HepG2 (cell line): Measurements from ENCODE around the gene TMEM233. TPM values are rescaled to one million over a fixed set of nuclear protein-coding genes. Genes with fewer than 3 reads are reported as not detected.

Experiments used
- ATM ChIP-seq: fragments of 450-650 bp; IDR thresholded peaks from 2 replicates; pipeline ENCODE4 v1.7.1; 2017; ENCODE audit warnings: mild to moderate bottlenecking, borderline replicate concordance
- CEBPG ChIP-seq: IDR thresholded peaks from 2 replicates; pipeline ENCODE4 v1.6.1; 2016
- EP300 ChIP-seq, 3 experiments: sonication (generic) in 1 of 3; formaldehyde crosslinking in 1 of 3; IDR thresholded peaks; 2 replicates each; pipeline versions ENCODE4 v1.5.1 to v1.6.1; 2011 to 2020; ENCODE audit warnings: low read depth in 2 of 3, low read length in 2 of 3, borderline replicate concordance in 1 of 3, improper control_type of control experiment in 1 of 3, mild to moderate bottlenecking in 1 of 3, missing genetic modification reagents in 1 of 3, moderate library complexity in 1 of 3
- EZH2 ChIP-seq: conservative IDR thresholded peaks from 2 replicates; pipeline ENCODE4 v1.6.1; 2012; ENCODE audit warnings: mild to moderate bottlenecking, low read depth, low read length, moderate library complexity
- FOSL2 ChIP-seq: sonication (generic); formaldehyde crosslinking; IDR thresholded peaks from 2 replicates; pipeline ENCODE4 v1.4.0; 2020; ENCODE audit warnings: missing genetic modification reagents
- HNRNPL ChIP-seq: fragments of 200-400 bp; formaldehyde crosslinking; IDR thresholded peaks from 2 replicates; pipeline ENCODE4 v1.6.1; 2017; ENCODE audit warnings: mild to moderate bottlenecking, low read depth, low read length
- KMT2B ChIP-seq: IDR thresholded peaks from 2 replicates; pipeline ENCODE4 v1.6.1; 2016; ENCODE audit warnings: missing genetic modification reagents, missing compliant biosample characterization
- MEIS2 ChIP-seq: sonication (generic); formaldehyde crosslinking; IDR thresholded peaks from 2 replicates; pipeline ENCODE4 v1.9.0; 2021; ENCODE audit warnings: mild to moderate bottlenecking, missing genetic modification reagents
- NBN ChIP-seq: fragments of 450-650 bp; conservative IDR thresholded peaks from 2 replicates; pipeline ENCODE4 v1.6.1; 2017
- RAD21 ChIP-seq: fragments of 450-650 bp; formaldehyde crosslinking; IDR thresholded peaks from 2 replicates; pipeline ENCODE4 v1.5.0; 2020; ENCODE audit warnings: mild to moderate bottlenecking
- ZBTB38 ChIP-seq: sonication (generic); formaldehyde crosslinking; IDR thresholded peaks from 2 replicates; pipeline ENCODE4 v1.5.1; 2020; ENCODE audit warnings: mild to moderate bottlenecking, missing genetic modification reagents
- ZNF207 ChIP-seq: fragments of 450-650 bp; IDR thresholded peaks from 2 replicates; pipeline ENCODE4 v1.6.1; 2016; ENCODE audit warnings: antibody characterized with exemption, borderline replicate concordance
- ZNF253 ChIP-seq: sonication (generic); formaldehyde crosslinking; IDR thresholded peaks from 2 replicates; pipeline ENCODE4 v1.8.0; 2022; ENCODE audit warnings: mild to moderate bottlenecking, missing genetic modification reagents, borderline replicate concordance
- ZNF317 ChIP-seq: sonication (generic); formaldehyde crosslinking; IDR thresholded peaks from 2 replicates; pipeline ENCODE4 v1.5.0; 2020; ENCODE audit warnings: mild to moderate bottlenecking, missing genetic modification reagents
- ZNF34 ChIP-seq: sonication (generic); formaldehyde crosslinking; IDR thresholded peaks from 2 replicates; pipeline ENCODE4 v1.4.0; 2020; ENCODE audit warnings: mild to moderate bottlenecking, missing genetic modification reagents, borderline replicate concordance
- ZNF652 ChIP-seq: IDR thresholded peaks from 2 replicates; pipeline ENCODE4 v1.6.1; 2016; ENCODE audit warnings: low read depth, borderline replicate concordance
- ZNF740 ChIP-seq: sonication (generic); formaldehyde crosslinking; IDR thresholded peaks from 2 replicates; pipeline ENCODE4 v1.4.0; 2020; ENCODE audit warnings: missing genetic modification reagents
- ZNF768 ChIP-seq: sonication (generic); formaldehyde crosslinking; IDR thresholded peaks from 2 replicates; pipeline ENCODE4 v1.4.0; 2020; ENCODE audit warnings: missing genetic modification reagents
- ZNF782 ChIP-seq: sonication (generic); formaldehyde crosslinking; IDR thresholded peaks from 2 replicates; pipeline ENCODE4 v1.4.0; 2020; ENCODE audit warnings: missing genetic modification reagents, mild to moderate bottlenecking, borderline replicate concordance
- ZNF788 ChIP-seq: sonication (generic); formaldehyde crosslinking; IDR thresholded peaks from 2 replicates; pipeline ENCODE4 v1.5.0; 2020; ENCODE audit warnings: mild to moderate bottlenecking, missing genetic modification reagents, borderline replicate concordance
- ZNF816 ChIP-seq: sonication (generic); formaldehyde crosslinking; IDR thresholded peaks from 2 replicates; pipeline ENCODE4 v1.8.0; 2022; ENCODE audit warnings: missing genetic modification reagents, mild to moderate bottlenecking, borderline replicate concordance
- polyA plus RNA-seq, 8 experiments: library from polyadenylated mRNA; depleted of rRNA in 3 of 8; stranded (reverse) in 7 of 8; unstranded in 1 of 8; fragments of >200 nt; fragmentation: Illumina TruSeq in 4 of 8; extraction: Trizol in 4 of 8; gene quantifications; 2 replicates each; pipeline versions ENCODE4 v1.2.1 to v1.2.3, GENCODE V29; 2011 to 2016; ENCODE audit warnings: low read depth in 4 of 8, missing spikeins in 1 of 8, mixed read lengths in 1 of 8; ENCODE audit not compliant: insufficient read depth in 1 of 8
- total RNA-seq, 5 experiments: library from RNA; depleted of rRNA; stranded (reverse); fragments of >200 nt; fragmentation: Illumina TruSeq; extraction: Trizol; gene quantifications; 2 replicates each; pipeline ENCODE4 v1.2.3, GENCODE V29; 2016; ENCODE audit warnings: low read depth in 1 of 5
- TF ChIP-seq, protein P1 (sequence below): sonication (generic); formaldehyde crosslinking; IDR thresholded peaks from 2 replicates; pipeline ENCODE4; 2020; ENCODE audit warnings: missing genetic modification reagents, mild to moderate bottlenecking, borderline replicate concordance
- TF ChIP-seq, protein P2 (sequence below): sonication (generic); formaldehyde crosslinking; IDR thresholded peaks from 2 replicates; pipeline ENCODE4 v1.4.0; 2020; ENCODE audit warnings: missing genetic modification reagents
- TF ChIP-seq, protein P3 (sequence below): sonication (generic); formaldehyde crosslinking; IDR thresholded peaks from 2 replicates; pipeline ENCODE4 v1.4.0; 2020; ENCODE audit warnings: missing genetic modification reagents

The TMEM233 gene
- total and polyA plus RNA-seq, 2 of the 13 experiments (the other 11 are each of a cell fraction or from before 2014, with no cell fraction given) = 0.03 TPM; not detected in 1

DNA sequence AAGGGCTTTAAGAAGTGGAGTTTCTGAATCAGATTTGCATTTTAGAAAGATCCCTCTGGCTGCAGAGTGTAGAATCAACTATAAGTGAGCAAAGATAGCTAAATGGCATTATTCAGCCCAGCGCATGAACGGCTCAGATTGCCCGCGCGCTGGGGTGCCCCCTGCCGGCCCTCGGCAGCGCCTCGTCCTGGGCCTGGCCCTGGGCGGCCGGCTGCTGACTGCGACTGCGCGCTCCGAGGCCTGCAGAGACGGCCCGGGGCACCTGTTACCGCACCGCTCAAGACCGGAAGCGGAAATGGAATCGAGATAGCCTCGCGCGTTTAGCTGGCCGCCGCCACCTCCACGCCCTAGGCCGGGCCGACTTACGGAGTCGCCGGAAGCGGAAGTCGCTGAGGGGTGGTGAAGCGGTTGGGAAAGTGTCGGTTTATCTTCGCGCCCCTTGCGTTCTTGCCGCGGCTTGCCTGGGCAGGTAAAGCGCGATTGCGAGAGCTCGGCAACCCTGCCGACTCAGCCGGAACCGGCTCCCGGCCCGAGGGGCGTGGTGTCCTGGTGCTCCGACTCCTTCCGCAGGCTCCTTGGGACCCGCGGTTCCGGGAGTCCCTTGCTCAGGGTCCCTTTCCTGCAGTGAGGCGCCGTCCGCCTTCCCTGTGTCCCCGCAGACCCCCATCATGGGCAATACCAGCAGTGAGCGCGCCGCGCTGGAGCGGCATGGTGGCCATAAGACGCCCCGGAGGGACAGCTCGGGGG is 74.2 kb downstream of the TMEM233 start, which contains the start of gene PRKAB1 (continued):
- TF ChIP-seq KMT2B (CRISPR knock-in tag) = peak; percentile 77
- TF ChIP-seq EP300 (IDR thresholded peaks at IDR 0.05; ENCODE audit: low read depth in 2 of 2, low read length in 2 of 2) = no peak
- TF ChIP-seq EP300 (CRISPR knock-in tag; IDR thresholded peaks at IDR 0.05; ENCODE audit: borderline replicate concordance) = peak; percentile 43; the same call in 1 of the 2 replicates
- TF ChIP-seq ZNF768 (CRISPR knock-in tag) = peak; percentile 46; the same call in 1 of the 2 replicates
- TF ChIP-seq, protein P1, sequence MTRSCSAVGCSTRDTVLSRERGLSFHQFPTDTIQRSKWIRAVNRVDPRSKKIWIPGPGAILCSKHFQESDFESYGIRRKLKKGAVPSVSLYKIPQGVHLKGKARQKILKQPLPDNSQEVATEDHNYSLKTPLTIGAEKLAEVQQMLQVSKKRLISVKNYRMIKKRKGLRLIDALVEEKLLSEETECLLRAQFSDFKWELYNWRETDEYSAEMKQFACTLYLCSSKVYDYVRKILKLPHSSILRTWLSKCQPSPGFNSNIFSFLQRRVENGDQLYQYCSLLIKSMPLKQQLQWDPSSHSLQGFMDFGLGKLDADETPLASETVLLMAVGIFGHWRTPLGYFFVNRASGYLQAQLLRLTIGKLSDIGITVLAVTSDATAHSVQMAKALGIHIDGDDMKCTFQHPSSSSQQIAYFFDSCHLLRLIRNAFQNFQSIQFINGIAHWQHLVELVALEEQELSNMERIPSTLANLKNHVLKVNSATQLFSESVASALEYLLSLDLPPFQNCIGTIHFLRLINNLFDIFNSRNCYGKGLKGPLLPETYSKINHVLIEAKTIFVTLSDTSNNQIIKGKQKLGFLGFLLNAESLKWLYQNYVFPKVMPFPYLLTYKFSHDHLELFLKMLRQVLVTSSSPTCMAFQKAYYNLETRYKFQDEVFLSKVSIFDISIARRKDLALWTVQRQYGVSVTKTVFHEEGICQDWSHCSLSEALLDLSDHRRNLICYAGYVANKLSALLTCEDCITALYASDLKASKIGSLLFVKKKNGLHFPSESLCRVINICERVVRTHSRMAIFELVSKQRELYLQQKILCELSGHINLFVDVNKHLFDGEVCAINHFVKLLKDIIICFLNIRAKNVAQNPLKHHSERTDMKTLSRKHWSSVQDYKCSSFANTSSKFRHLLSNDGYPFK (CRISPR knock-in tag) = peak; percentile 93; the same call in 1 of the 2 replicates
- TF ChIP-seq, protein P2, sequence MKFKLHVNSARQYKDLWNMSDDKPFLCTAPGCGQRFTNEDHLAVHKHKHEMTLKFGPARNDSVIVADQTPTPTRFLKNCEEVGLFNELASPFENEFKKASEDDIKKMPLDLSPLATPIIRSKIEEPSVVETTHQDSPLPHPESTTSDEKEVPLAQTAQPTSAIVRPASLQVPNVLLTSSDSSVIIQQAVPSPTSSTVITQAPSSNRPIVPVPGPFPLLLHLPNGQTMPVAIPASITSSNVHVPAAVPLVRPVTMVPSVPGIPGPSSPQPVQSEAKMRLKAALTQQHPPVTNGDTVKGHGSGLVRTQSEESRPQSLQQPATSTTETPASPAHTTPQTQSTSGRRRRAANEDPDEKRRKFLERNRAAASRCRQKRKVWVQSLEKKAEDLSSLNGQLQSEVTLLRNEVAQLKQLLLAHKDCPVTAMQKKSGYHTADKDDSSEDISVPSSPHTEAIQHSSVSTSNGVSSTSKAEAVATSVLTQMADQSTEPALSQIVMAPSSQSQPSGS (CRISPR knock-in tag) = peak; percentile 56; the same call in 1 of the 2 replicates
- TF ChIP-seq ZNF782 (CRISPR knock-in tag) = no peak
- TF ChIP-seq HNRNPL = no peak
- TF ChIP-seq ZNF207 = no peak
- peak; percentile 68; the same call in 1 of the 2 replicates for TF ChIP-seq ZNF253
- no peak for TF ChIP-seq ZNF34 (CRISPR knock-in tag)
- no peak for TF ChIP-seq EZH2
- no peak for TF ChIP-seq ZNF740 (CRISPR knock-in tag)
- peak; percentile 77; the same call in 1 of the 2 replicates for TF ChIP-seq ZNF317 (CRISPR knock-in tag)
- TF ChIP-seq NBN = no peak
- peak; percentile 60 for TF ChIP-seq CEBPG (CRISPR knock-in tag)
- peak; percentile 58 for TF ChIP-seq ZBTB38
- peak; percentile 72; the same call in 1 of the 2 replicates for TF ChIP-seq ZNF816 (CRISPR knock-in tag)
- TF ChIP-seq ZNF652 = no peak
- TF ChIP-seq ATM = no peak
- peak; percentile 98; the same call in 1 of the 2 replicates for TF ChIP-seq ZNF788 (CRISPR knock-in tag)
- TF ChIP-seq RAD21 (CRISPR knock-in tag) = peak; percentile 62; the same call in 1 of the 2 replicates
- TF ChIP-seq MEIS2 (CRISPR knock-in tag) = no peak
- TF ChIP-seq, protein P3, sequence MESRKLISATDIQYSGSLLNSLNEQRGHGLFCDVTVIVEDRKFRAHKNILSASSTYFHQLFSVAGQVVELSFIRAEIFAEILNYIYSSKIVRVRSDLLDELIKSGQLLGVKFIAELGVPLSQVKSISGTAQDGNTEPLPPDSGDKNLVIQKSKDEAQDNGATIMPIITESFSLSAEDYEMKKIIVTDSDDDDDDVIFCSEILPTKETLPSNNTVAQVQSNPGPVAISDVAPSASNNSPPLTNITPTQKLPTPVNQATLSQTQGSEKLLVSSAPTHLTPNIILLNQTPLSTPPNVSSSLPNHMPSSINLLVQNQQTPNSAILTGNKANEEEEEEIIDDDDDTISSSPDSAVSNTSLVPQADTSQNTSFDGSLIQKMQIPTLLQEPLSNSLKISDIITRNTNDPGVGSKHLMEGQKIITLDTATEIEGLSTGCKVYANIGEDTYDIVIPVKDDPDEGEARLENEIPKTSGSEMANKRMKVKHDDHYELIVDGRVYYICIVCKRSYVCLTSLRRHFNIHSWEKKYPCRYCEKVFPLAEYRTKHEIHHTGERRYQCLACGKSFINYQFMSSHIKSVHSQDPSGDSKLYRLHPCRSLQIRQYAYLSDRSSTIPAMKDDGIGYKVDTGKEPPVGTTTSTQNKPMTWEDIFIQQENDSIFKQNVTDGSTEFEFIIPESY (CRISPR knock-in tag) = peak; percentile 35; the same call in 1 of the 2 replicates
- TF ChIP-seq FOSL2 = peak; percentile 38; the same call in 1 of the 2 replicates
